DMS79 treated with DMSO at 0.1 percent for 48 hours (cell line): Measurements from ENCODE around the gene IFI30.
A peak's percentile ranks its signal among the peaks of the same experiment; 100 is the strongest.

Experiments
- DNase-seq: peaks from one replicate; lab custom pipeline; 2025; lab: John Stamatoyannopoulos, UW

IFI30 gene

GRCh38 chr19:18173572-18174288, at the start of gene IFI30:
TSS of gene IFI30 (plus strand) at chr19:18173813. CDS start at chr19:18173842, 29 bp downstream.
- peak; percentile 81 for DNase-seq

GRCh38 chr19:18123819-18124218, 49.8 kb upstream of the IFI30 start:
- DNase-seq, result no peak

GRCh38 chr19:18126097-18126496, 47.5 kb upstream of the IFI30 start:
- DNase-seq, result no peak

- no peak for DNase-seq
These were observed 45.6 kb upstream of the IFI30 start for GRCh38 chr19:18128044-18128443.

- no peak for DNase-seq
These were observed 44.8 kb upstream of the IFI30 start for GRCh38 chr19:18128805-18129204.

- no peak for DNase-seq
These were observed 42.9 kb upstream of the IFI30 start for GRCh38 chr19:18130523-18131242.

GRCh38 chr19:18131841-18132596, 41.6 kb upstream of the IFI30 start:
- no peak for DNase-seq

GRCh38 chr19:18135712-18136584, 37.7 kb upstream of the IFI30 start:
- no peak for DNase-seq

GRCh38 chr19:18137242-18137641, 36.4 kb upstream of the IFI30 start:
- DNase-seq, result no peak

GRCh38 chr19:18137657-18138339, 35.8 kb upstream of the IFI30 start:
- DNase-seq, result no peak

- DNase-seq, result no peak
These were observed 33.1 kb upstream of the IFI30 start for GRCh38 chr19:18140473-18140872.

- DNase-seq, result no peak
These were observed 32.6 kb upstream of the IFI30 start for GRCh38 chr19:18141031-18141430.

- no peak for DNase-seq
These were observed 29.7 kb upstream of the IFI30 start for GRCh38 chr19:18143902-18144301.

GRCh38 chr19:18144361-18144760, 29.3 kb upstream of the IFI30 start:
- no peak for DNase-seq

GRCh38 chr19:18144906-18145305, 28.7 kb upstream of the IFI30 start:
- no peak for DNase-seq

- DNase-seq, result no peak
These were observed 28.1 kb upstream of the IFI30 start for GRCh38 chr19:18145391-18145999.

- DNase-seq, result no peak
These were observed 26.2 kb upstream of the IFI30 start for GRCh38 chr19:18147396-18147795.

GRCh38 chr19:18149596-18149975, 24.0 kb upstream of the IFI30 start:
- DNase-seq, result no peak

- DNase-seq, result no peak
These were observed 22.6 kb upstream of the IFI30 start for GRCh38 chr19:18150776-18151624.

- DNase-seq, result peak; percentile 93
These were observed 21.2 kb upstream of the IFI30 start for GRCh38 chr19:18152442-18152816.
